VCaP (cell line): Measurements from ENCODE around the gene SUGP2.

Experiments
- H3K27ac ChIP-seq: fragments of 450-650 bp; 2 replicates; pipeline ENCODE4 v1.5.1; 2017
- CTCF ChIP-seq: fragments of 450-650 bp; conservative IDR thresholded peaks from 2 replicates; pipeline ENCODE4 v1.5.1; 2017; ENCODE audit warnings: mild to moderate bottlenecking, moderate library complexity

Gene SUGP2

GRCh38 chr19:19057317-19057716, 24.0 kb upstream of the SUGP2 start:
- no peak overlapping the region for H3K27ac ChIP-seq
- TF ChIP-seq CTCF = no peak

- TF ChIP-seq CTCF = no peak
- no peak overlapping the region for H3K27ac ChIP-seq
Observed at GRCh38 chr19:19056636-19057275, 23.4 kb upstream of the SUGP2 start.

GRCh38 chr19:19055701-19056100, 22.4 kb upstream of the SUGP2 start:
- no peak overlapping the region for H3K27ac ChIP-seq
- TF ChIP-seq CTCF = no peak

- TF ChIP-seq CTCF = no peak
- H3K27ac ChIP-seq = no peak overlapping the region
Observed at GRCh38 chr19:19054939-19055440, 21.7 kb upstream of the SUGP2 start.

- H3K27ac ChIP-seq = no peak overlapping the region
- TF ChIP-seq CTCF = no peak
Observed at GRCh38 chr19:19054315-19054938, 21.1 kb upstream of the SUGP2 start.

- peak; percentile 71 for TF ChIP-seq CTCF
- H3K27ac ChIP-seq = no peak overlapping the region
Observed at GRCh38 chr19:19053508-19054314, 20.4 kb upstream of the SUGP2 start.

- no peak overlapping the region for H3K27ac ChIP-seq
- TF ChIP-seq CTCF = no peak
Observed at GRCh38 chr19:19052921-19053320, 19.6 kb upstream of the SUGP2 start.
